OCI-M2 (cell line): Measurements from ENCODE around the gene SPATA45.
"Not testable (repeated sequence)": the region's sequence is repeated elsewhere in the genome, so short reads cannot be mapped to it uniquely, and the experiment has no call there.

ENCODE experiments used
- DNase-seq: peaks from one replicate; lab custom pipeline; 2025; ENCODE audit not compliant: unreplicated experiment; lab: John Stamatoyannopoulos, UW

The SPATA45 gene

GRCh38 chr1:212847549-212847948 is at the start of gene SPATA45:
SPATA45 (minus strand) TSS chr1:212847649; CDS start chr1:212836149, 11,500 bp downstream.
- DNase-seq: no peak

GRCh38 chr1:212892108-212892507 is 44.7 kb upstream of the SPATA45 start:
- no peak for DNase-seq

GRCh38 chr1:212884592-212884991 is 37.1 kb upstream of the SPATA45 start:
- no peak for DNase-seq

GRCh38 chr1:212879947-212880690 is 32.7 kb upstream of the SPATA45 start:
- no peak for DNase-seq

GRCh38 chr1:212878418-212878817 is 31.0 kb upstream of the SPATA45 start:
- no peak for DNase-seq

GRCh38 chr1:212873518-212873917 is 26.1 kb upstream of the SPATA45 start:
- DNase-seq: no peak

- DNase-seq: no peak
Measured at GRCh38 chr1:212871976-212872375, 24.5 kb upstream of the SPATA45 start.

GRCh38 chr1:212867192-212867591 is 19.7 kb upstream of the SPATA45 start:
- DNase-seq: no peak

GRCh38 chr1:212864201-212864600 is 16.8 kb upstream of the SPATA45 start:
- no peak for DNase-seq

GRCh38 chr1:212863345-212863744 is 15.9 kb upstream of the SPATA45 start:
- DNase-seq: not testable (repeated sequence)

GRCh38 chr1:212862111-212862690 is 14.8 kb upstream of the SPATA45 start:
- DNase-seq: no peak

- DNase-seq: peak; percentile 75
Measured at GRCh38 chr1:212860713-212861581, 13.5 kb upstream of the SPATA45 start.

- no peak for DNase-seq
Measured at GRCh38 chr1:212858461-212859265, 11.2 kb upstream of the SPATA45 start.

GRCh38 chr1:212857992-212858460 is 10.6 kb upstream of the SPATA45 start, which contains the start of gene FLVCR1:
FLVCR1 (plus strand) TSS chr1:212858275; CDS start chr1:212858453, 178 bp downstream.
- DNase-seq: peak; percentile 24

- no peak for DNase-seq
Measured at GRCh38 chr1:212856755-212857154, 9.3 kb upstream of the SPATA45 start.

GRCh38 chr1:212853658-212854057 is 6.2 kb upstream of the SPATA45 start:
- no peak for DNase-seq

- DNase-seq: no peak
Measured at GRCh38 chr1:212852105-212852688, 4.7 kb upstream of the SPATA45 start.

- not testable (repeated sequence) for DNase-seq
Measured at GRCh38 chr1:212844521-212844920, 2.9 kb downstream of the SPATA45 start.

GRCh38 chr1:212838145-212838544 is 9.3 kb downstream of the SPATA45 start:
- no peak for DNase-seq
